Erythroblast (primary cell): ENCODE results near the gene ARL4A.
"Not testable (repeated sequence)": the region's sequence is repeated elsewhere in the genome, so short reads cannot be mapped to it uniquely, and the experiment has no call there.

Experiments
- GATA1 ChIP-seq: IDR thresholded peaks from 2 replicates; pipeline ENCODE4 v1.6.1; 2011; ENCODE audit warnings: low read depth, mild to moderate bottlenecking, control low read depth, low read length, moderate library complexity
- POLR2A ChIP-seq: IDR thresholded peaks from 2 replicates; pipeline ENCODE4 v1.6.1; 2011; ENCODE audit warnings: mild to moderate bottlenecking, low read length

- not testable (repeated sequence) for TF ChIP-seq POLR2A, GATA1
Measured at GRCh38 chr7:12691388-12691787, 4.0 kb downstream of the ARL4A start.
